HG03575 (cell line): ENCODE data around the gene MINPP1.

ENCODE experiments used
- ATAC-seq: cut with Tn5 transposase; IDR thresholded peaks from one replicate; pipeline ENCODE4 v1.9.1; 2021; ENCODE audit not compliant: unreplicated experiment, insufficient number of reproducible peaks, low FRiP score; ENCODE audit errors: extremely low read depth

The MINPP1 gene

GRCh38 chr10:87596351-87596750 is 91.7 kb downstream of the MINPP1 start:
- ATAC-seq: no peak

- ATAC-seq: no peak
Observed at GRCh38 chr10:87598700-87599099, 94.0 kb downstream of the MINPP1 start.

GRCh38 chr10:87600581-87600980 is 95.9 kb downstream of the MINPP1 start:
- ATAC-seq: no peak
